ENCODE measurements around the gene FRMD4A. TPM values are rescaled to one million over a fixed set of nuclear protein-coding genes. Genes with fewer than 3 reads are reported as not detected.

Gene FRMD4A
- total RNA-seq, 1 experiment from 2014 or later, result 19.6 TPM

DNA sequence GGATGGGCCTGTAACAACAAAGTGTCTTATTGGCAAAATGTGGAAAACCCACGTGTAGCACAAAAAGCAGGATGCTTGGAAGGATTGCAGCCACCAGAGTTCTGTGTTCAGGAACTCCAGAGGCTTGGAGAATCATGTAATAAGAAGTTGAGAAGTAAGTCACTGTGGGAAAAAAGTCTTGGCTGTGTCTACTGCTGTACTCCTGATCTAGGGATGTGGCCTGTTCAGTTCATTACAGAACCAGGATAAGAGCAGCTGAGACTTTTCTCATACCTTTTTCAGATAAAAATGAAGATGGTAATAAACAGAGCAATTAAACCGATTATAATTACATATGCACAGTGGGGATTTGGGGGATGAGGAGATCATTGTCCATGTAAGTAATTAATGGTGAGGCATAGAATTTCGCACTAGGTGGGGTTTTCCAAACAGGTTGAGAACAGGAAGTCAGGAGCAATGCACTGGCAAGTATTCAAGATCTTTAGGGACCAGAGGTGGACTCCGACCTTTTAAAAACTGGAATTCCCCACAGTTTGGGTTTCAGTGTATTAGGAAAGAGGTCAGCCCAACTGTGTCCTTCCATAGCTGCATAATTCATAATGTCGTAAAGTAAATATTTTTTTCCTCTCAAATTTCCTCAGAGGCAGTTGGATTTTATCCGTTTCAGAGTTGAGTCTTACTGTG lies 281.7 kb downstream of the FRMD4A start:
- TF ChIP-seq, protein P1, sequence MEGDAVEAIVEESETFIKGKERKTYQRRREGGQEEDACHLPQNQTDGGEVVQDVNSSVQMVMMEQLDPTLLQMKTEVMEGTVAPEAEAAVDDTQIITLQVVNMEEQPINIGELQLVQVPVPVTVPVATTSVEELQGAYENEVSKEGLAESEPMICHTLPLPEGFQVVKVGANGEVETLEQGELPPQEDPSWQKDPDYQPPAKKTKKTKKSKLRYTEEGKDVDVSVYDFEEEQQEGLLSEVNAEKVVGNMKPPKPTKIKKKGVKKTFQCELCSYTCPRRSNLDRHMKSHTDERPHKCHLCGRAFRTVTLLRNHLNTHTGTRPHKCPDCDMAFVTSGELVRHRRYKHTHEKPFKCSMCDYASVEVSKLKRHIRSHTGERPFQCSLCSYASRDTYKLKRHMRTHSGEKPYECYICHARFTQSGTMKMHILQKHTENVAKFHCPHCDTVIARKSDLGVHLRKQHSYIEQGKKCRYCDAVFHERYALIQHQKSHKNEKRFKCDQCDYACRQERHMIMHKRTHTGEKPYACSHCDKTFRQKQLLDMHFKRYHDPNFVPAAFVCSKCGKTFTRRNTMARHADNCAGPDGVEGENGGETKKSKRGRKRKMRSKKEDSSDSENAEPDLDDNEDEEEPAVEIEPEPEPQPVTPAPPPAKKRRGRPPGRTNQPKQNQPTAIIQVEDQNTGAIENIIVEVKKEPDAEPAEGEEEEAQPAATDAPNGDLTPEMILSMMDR (conservative IDR thresholded peaks at IDR 0.05), result no peak
- no peak overlapping the region for H3K4ac ChIP-seq (ENCODE audit: low read depth, low read length)
- no peak overlapping the region for H2BK20ac ChIP-seq (ENCODE audit: low read depth, low read length, poor library complexity, severe bottlenecking)
- H4K20me1 ChIP-seq (ENCODE audit: control insufficient read depth, insufficient read depth, insufficient read length), result no peaks in the 10 kb centered on the region
- H2BK120ac ChIP-seq (ENCODE audit: low read depth, low read length, poor library complexity, severe bottlenecking), result no peak overlapping the region
- Mint-ChIP-seq H3K27ac (no peak overlapping the region; a peak in 1 of 7 replicates), H3K4me1 (no peaks in the 10 kb centered on the region; a peak in 1 of 4 replicates), H3K4me3 (no peak overlapping the region), H3K36me3 (ENCODE audit: insufficient read depth in 1 of 3, low read depth in 3 of 3) (peaks cover 0 to 5% (median 0%) of the 10 kb centered on the region in 3 experiments; a peak in 2 of 7 replicates), H3K27me3 (ENCODE audit: low read depth) (no peaks in the 10 kb centered on the region; the same call in 1 of the 2 replicates), H3K9me3 (peaks cover 10% of the 10 kb centered on the region in 2 experiments; a peak in 4 of 5 replicates)
- H3K14ac ChIP-seq (ENCODE audit: insufficient read depth, low read length), result no peak overlapping the region
- H3K23ac ChIP-seq (ENCODE audit: insufficient read length, low read depth, low read length), result no peak overlapping the region
- H3K9ac ChIP-seq (ENCODE audit: extremely low read depth, insufficient read length, low read length), result no peak overlapping the region
- H3T11ph ChIP-seq (ENCODE audit: low read length), result no peak overlapping the region
- no peak overlapping the region for H2BK12ac ChIP-seq (ENCODE audit: insufficient read length, low read depth, low read length)
- H3K18ac ChIP-seq (ENCODE audit: insufficient read length, low read depth, low read length), result no peak overlapping the region
- H4K8ac ChIP-seq (replicated peaks; ENCODE audit: insufficient read length, low read depth, low read length), result no peak overlapping the region
- H2BK5ac ChIP-seq (ENCODE audit: insufficient read length, low read length), result no peak overlapping the region
- no peaks in the 10 kb centered on the region for H3K23me2 ChIP-seq (ENCODE audit: insufficient read length, low read depth, low read length, poor library complexity, severe bottlenecking)
- no peak overlapping the region for H2AK5ac ChIP-seq (ENCODE audit: insufficient read length, low read length)
- H3K27me3 ChIP-seq (ENCODE audit: insufficient read depth, low read length), result no peaks in the 10 kb centered on the region
- WGBS (ENCODE audit: extremely low coverage, insufficient read length, low lambda C conversion rate), result no CpG with 5 or more reads among the region's 6 CpGs
- no peak overlapping the region for H3K56ac ChIP-seq (ENCODE audit: insufficient read length, low read depth, low read length)
- no peak overlapping the region for H2BK15ac ChIP-seq (ENCODE audit: low read depth, low read length)
- no peak overlapping the region for H4K91ac ChIP-seq (ENCODE audit: insufficient read length, low read depth, low read length)
- no peak overlapping the region for H4K5ac ChIP-seq (ENCODE audit: insufficient read length, low read depth, low read length)
- H2AFZ ChIP-seq (ENCODE audit: low read length), result no peak overlapping the region
- no peak overlapping the region for H3K27ac ChIP-seq (ENCODE audit: insufficient read length, low read depth, low read length)
- no peak for DNase-seq
- H3K79me2 ChIP-seq (ENCODE audit: insufficient read depth, low read length), result no peaks in the 10 kb centered on the region
- H3K4me1 ChIP-seq (ENCODE audit: insufficient read depth, low read length), result no peaks in the 10 kb centered on the region
- no peak overlapping the region for H3K4me2 ChIP-seq (ENCODE audit: insufficient read depth, insufficient read length, low read length)
- H3K79me1 ChIP-seq (ENCODE audit: insufficient read depth, low read depth, low read length, poor library complexity, severe bottlenecking), result no peaks in the 10 kb centered on the region
- H3K9me3 ChIP-seq (ENCODE audit: control insufficient read depth, low read depth, low read length), result no peaks in the 10 kb centered on the region

All from H9 (cell line).